OCI-LY1 (cell line): ENCODE data around the gene ASB6.

ENCODE experiments used
- H2AFZ ChIP-seq: fragments of 200-600 bp; sonication (generic), shearing (Covaris generic); 2 replicates; pipeline ENCODE4 v1.6.0; 2014; ENCODE audit warnings: antibody characterized with exemption, mild to moderate bottlenecking, low read length
- H3F3A ChIP-seq: fragments of 200-600 bp; sonication (generic), shearing (Covaris generic); 2 replicates; pipeline ENCODE4 v1.6.0; 2014; ENCODE audit warnings: mild to moderate bottlenecking, antibody characterized with exemption, low read length, moderate library complexity; ENCODE audit not compliant: insufficient read depth
- H3K27ac ChIP-seq: fragments of 200-600 bp; sonication (generic); 2 replicates; pipeline ENCODE4 v1.5.1; 2014; ENCODE audit warnings: low read length, mixed run types, mild to moderate bottlenecking, low read depth; ENCODE audit not compliant: poor library complexity, severe bottlenecking
- H3K27me3 ChIP-seq: fragments of 200-600 bp; sonication (generic); 2 replicates; pipeline ENCODE4 v1.6.0; 2014; ENCODE audit warnings: antibody characterized with exemption, mild to moderate bottlenecking, low read length, moderate library complexity; ENCODE audit not compliant: insufficient read depth
- H3K36me3 ChIP-seq: fragments of 200-600 bp; sonication (generic); 2 replicates; pipeline ENCODE4 v1.6.1; 2014; ENCODE audit warnings: mild to moderate bottlenecking, antibody characterized with exemption, low read length, moderate library complexity, mixed read lengths; ENCODE audit not compliant: insufficient read depth
- H3K4me1 ChIP-seq: fragments of 200-600 bp; sonication (generic); 2 replicates; pipeline ENCODE4 v1.5.1; 2014; ENCODE audit warnings: mild to moderate bottlenecking, low read length, moderate library complexity; ENCODE audit not compliant: insufficient read depth, severe bottlenecking
- H3K4me2 ChIP-seq: fragments of 200-600 bp; sonication (generic), shearing (Covaris generic); 2 replicates; pipeline ENCODE4 v1.6.1; 2014; ENCODE audit warnings: low read length
- H3K4me3 ChIP-seq: fragments of 200-600 bp; sonication (generic); 2 replicates; pipeline ENCODE4 v1.5.1; 2014; ENCODE audit warnings: low read length, low read depth, mild to moderate bottlenecking, mixed read lengths; ENCODE audit not compliant: poor library complexity, severe bottlenecking
- H3K79me2 ChIP-seq: fragments of 200-600 bp; shearing (Covaris generic); 2 replicates; pipeline ENCODE4 v1.6.1; 2016; ENCODE audit warnings: mixed run types, low read length, mixed read lengths; ENCODE audit not compliant: insufficient read depth
- H3K9ac ChIP-seq: fragments of 200-600 bp; sonication (generic), shearing (Covaris generic); 2 replicates; pipeline ENCODE4 v1.6.1; 2014; ENCODE audit warnings: mild to moderate bottlenecking, low read length, mixed read lengths
- H3K9me2 ChIP-seq: fragments of 200-600 bp; sonication (generic), shearing (Covaris generic); 2 replicates; pipeline ENCODE4 v1.6.1; 2014; ENCODE audit warnings: low read depth, mild to moderate bottlenecking, low read length, mixed read lengths
- H3K9me3 ChIP-seq: fragments of 200-600 bp; shearing (Covaris generic); 2 replicates; pipeline ENCODE4 v1.6.1; 2014; ENCODE audit warnings: low read length, mixed read lengths
- H4K20me1 ChIP-seq: fragments of 200-600 bp; sonication (generic), shearing (Covaris generic); 2 replicates; pipeline ENCODE4 v1.6.0; 2016; ENCODE audit warnings: mild to moderate bottlenecking, low read length; ENCODE audit not compliant: insufficient read depth
- EZH2 ChIP-seq: fragments of 200-600 bp; sonication (generic), shearing (Covaris generic); IDR thresholded peaks from 2 replicates; pipeline ENCODE4 v1.8.0; 2017; ENCODE audit warnings: borderline replicate concordance, mixed run types, mild to moderate bottlenecking, antibody characterized with exemption, low read length, moderate library complexity, mixed read lengths
- TF ChIP-seq, protein P1 (sequence below): fragments of 200-600 bp; sonication (generic), shearing (Covaris generic); IDR thresholded peaks from 2 replicates; pipeline ENCODE4 v1.5.1; 2017; ENCODE audit warnings: mild to moderate bottlenecking, antibody characterized with exemption, low read length, moderate library complexity, mixed read lengths

ASB6 gene

DNA sequence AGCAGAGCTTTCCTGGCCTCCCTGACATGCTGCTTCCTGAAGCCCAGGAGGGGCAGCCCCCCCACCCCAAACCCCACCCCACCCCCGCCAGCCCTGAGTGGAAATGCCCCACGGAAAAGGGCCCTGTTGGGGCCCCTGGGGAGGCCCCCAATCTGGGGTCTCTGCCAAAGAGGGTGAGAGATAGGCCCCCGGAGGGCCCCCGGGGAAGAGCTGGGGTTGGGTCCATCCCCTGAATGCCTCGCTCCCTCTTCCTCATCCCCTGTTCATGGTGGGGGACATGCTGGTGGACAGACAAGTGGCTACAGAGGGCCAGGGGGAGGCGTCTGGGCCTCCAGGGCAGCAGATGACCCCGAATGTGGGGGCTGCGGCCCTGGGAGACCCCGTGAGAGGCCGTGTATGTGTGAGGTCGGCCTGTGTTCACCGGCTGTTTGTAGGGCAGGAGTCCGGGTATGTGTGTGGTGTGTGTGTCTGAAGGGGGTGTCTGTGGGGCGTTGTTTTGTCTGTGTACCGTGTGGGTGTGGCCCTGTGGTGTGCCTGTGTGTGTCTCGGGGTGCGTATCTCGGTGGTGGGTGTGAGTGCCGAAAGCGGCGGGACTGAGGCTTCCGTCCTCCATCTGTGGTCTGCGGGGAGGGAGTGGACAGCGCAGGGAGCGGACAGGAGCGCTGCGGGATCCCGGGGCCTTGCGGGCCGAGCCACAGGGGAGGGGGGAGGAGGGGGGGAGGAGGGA lies 32.3 kb downstream of the ASB6 start:
- Histone ChIP-seq H3K27me3 (no peaks in the 10 kb centered on the region), H3K4me3 (peak overlapping the region; percentile 66), H3K36me3 (no peaks in the 10 kb centered on the region), H3K79me2 (no peaks in the 10 kb centered on the region), H3F3A (no peaks in the 10 kb centered on the region), H3K4me2 (0 out of 2 replicates have a peak overlapping the region, but pooled peaks have one; percentile 20), H3K9me3 (no peaks in the 10 kb centered on the region), H3K27ac (no peak overlapping the region), H2AFZ (no peak overlapping the region), H3K9ac (no peak overlapping the region), H3K9me2 (no peaks in the 10 kb centered on the region), H3K4me1 (peaks cover 6% of the 10 kb centered on the region), H4K20me1 (no peaks in the 10 kb centered on the region)
- TF ChIP-seq, protein P1, sequence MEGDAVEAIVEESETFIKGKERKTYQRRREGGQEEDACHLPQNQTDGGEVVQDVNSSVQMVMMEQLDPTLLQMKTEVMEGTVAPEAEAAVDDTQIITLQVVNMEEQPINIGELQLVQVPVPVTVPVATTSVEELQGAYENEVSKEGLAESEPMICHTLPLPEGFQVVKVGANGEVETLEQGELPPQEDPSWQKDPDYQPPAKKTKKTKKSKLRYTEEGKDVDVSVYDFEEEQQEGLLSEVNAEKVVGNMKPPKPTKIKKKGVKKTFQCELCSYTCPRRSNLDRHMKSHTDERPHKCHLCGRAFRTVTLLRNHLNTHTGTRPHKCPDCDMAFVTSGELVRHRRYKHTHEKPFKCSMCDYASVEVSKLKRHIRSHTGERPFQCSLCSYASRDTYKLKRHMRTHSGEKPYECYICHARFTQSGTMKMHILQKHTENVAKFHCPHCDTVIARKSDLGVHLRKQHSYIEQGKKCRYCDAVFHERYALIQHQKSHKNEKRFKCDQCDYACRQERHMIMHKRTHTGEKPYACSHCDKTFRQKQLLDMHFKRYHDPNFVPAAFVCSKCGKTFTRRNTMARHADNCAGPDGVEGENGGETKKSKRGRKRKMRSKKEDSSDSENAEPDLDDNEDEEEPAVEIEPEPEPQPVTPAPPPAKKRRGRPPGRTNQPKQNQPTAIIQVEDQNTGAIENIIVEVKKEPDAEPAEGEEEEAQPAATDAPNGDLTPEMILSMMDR = no peak
- no peak for TF ChIP-seq EZH2

DNA sequence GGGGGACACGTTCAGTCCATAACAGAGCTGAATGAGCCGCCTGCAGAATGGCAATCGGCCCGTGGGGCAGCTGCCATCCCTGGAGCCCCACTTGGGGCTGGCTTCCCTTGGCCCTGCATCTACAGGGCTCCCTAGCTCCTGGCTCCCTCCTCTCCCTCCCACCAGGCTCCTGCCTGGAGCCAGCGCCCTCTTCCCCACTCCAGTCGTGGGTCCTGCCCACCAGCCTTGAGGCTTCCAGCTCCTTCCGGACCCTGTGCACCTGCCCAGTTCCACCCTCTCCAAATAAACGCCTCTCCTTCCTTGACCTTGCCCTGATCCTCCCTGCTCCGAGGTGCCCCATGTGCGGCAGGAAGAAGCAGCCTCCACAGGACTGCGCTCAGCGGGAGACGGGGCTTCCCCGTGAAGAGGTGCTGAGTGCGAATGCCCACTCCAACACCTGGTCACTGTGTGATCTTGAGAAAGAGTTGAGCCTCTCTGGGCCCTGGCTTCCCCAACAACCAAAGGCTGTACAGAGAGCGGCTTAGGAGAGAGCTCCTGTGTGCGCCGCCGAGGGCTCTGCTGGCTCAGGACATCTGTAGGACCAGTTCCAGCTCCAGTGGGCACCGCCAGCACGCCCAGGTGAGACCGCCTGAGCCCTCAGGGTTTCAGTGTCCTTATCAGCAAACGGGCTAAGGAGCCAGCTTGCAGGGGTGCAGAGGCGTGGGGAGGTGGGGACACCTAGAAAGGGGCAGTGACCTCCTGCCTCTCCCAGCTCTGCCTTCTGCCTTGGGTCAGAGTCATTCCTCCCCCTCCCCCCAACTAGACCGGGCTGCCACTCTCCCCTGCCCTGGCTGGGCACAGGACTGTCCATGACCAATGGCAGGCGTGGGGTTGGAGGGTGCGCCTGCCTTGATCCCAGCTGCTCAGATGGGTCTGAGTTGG lies 33.1 kb downstream of the ASB6 start:
- no peak overlapping the region for H3K4me2 ChIP-seq
- H3K9ac ChIP-seq = no peak overlapping the region

DNA sequence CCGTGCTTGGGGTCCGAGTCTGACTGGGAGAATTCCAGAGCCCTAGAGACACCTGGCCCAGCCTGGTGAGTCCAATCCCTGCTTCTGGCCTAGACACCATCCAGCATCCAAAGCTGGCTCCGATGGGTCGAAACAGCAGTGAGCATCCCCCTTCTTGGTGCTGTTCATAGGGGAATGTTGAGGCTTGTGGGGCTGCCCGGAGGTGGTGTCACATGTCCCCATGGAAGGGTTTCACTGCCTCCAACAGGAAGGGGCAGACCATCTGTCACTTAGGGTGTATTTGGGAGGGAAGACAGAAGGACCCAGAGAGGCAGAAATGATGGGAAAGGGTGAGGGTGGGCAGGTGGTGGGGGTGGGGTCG lies 34.9 kb downstream of the ASB6 start:
- no peak overlapping the region for H3K27ac ChIP-seq
- H3K4me3 ChIP-seq = no peak overlapping the region
- no peaks in the 10 kb centered on the region for H3K79me2 ChIP-seq
- H3K4me2 ChIP-seq = no peak overlapping the region
- H3K9ac ChIP-seq = no peak overlapping the region
- H4K20me1 ChIP-seq = no peaks in the 10 kb centered on the region
- H3F3A ChIP-seq = no peaks in the 10 kb centered on the region
- H3K36me3 ChIP-seq = no peaks in the 10 kb centered on the region
- no peaks in the 10 kb centered on the region for H3K9me2 ChIP-seq
- H3K9me3 ChIP-seq = no peaks in the 10 kb centered on the region
- H3K27me3 ChIP-seq = peaks cover 2% of the 10 kb centered on the region; the same call in 1 of the 2 replicates
- TF ChIP-seq EZH2 = no peak
- TF ChIP-seq, protein P1 = no peak
- H3K4me1 ChIP-seq = peaks cover 6% of the 10 kb centered on the region
- H2AFZ ChIP-seq = no peak overlapping the region

More for the DNA sequence above, 33.1 kb downstream of the ASB6 start:
- Histone ChIP-seq H3K79me2 (no peaks in the 10 kb centered on the region), H3F3A (no peaks in the 10 kb centered on the region), H3K27ac (no peak overlapping the region), H4K20me1 (no peaks in the 10 kb centered on the region), H3K4me1 (peaks cover 6% of the 10 kb centered on the region), H3K9me3 (no peaks in the 10 kb centered on the region), H3K36me3 (no peaks in the 10 kb centered on the region), H2AFZ (no peak overlapping the region), H3K27me3 (no peaks in the 10 kb centered on the region), H3K4me3 (no peak overlapping the region), H3K9me2 (no peaks in the 10 kb centered on the region)
- TF ChIP-seq, protein P1 = no peak
- no peak for TF ChIP-seq EZH2
